Lower lobe of right lung (tissue), 2 donors: ENCODE data around the gene DIS3L2. TPM values are rescaled to one million over a fixed set of nuclear protein-coding genes. Genes with fewer than 3 reads are reported as not detected.
A peak's percentile ranks its signal among the peaks of the same experiment; 100 is the strongest.

Source experiments
- ATAC-seq, 2 donors: fragments of 200-7000 bp; cut with Tn5 transposase; one replicate each; pipeline ENCODE4 v1.9.1; 2020 to 2022; ENCODE audit warnings: mild to moderate bottlenecking in 2 of 2, moderate library complexity in 2 of 2
- DNase-seq: peaks from one replicate; pipeline ENCODE4 v3.0.0-alpha.2; 2020
- H3K27ac ChIP-seq: fragments of 200-600 bp; one replicate; pipeline ENCODE4 v1.8.0; 2022
- H3K27me3 ChIP-seq: fragments of 200-600 bp; one replicate; pipeline ENCODE4 v1.8.0; 2022; ENCODE audit warnings: low read depth
- H3K36me3 ChIP-seq: fragments of 200-600 bp; one replicate; pipeline ENCODE4 v1.8.0; 2022; ENCODE audit warnings: mild to moderate bottlenecking
- H3K4me1 ChIP-seq: fragments of 200-600 bp; one replicate; pipeline ENCODE4 v1.8.0; 2022
- H3K4me3 ChIP-seq: fragments of 200-600 bp; one replicate; pipeline ENCODE4 v1.8.0; 2022; ENCODE audit warnings: mild to moderate bottlenecking
- H3K9me3 ChIP-seq: fragments of 200-600 bp; one replicate; pipeline ENCODE4 v1.8.0; 2022
- intact Hi-C: fragments of 100-400 bp; cut with DNase I; formaldehyde crosslinking; loops from one replicate; pipeline ENCODE4 v1.11.0; 2022
- total RNA-seq: library from RNA; stranded (reverse); fragmentation: NEBNext Ultra II Directional; extraction: Animal tissue kit (Norgen Biotek cat#: 25700); gene quantifications from one replicate; pipeline ENCODE4 v1.2.1, GENCODE V29; 2021
- TF ChIP-seq, protein P1 (sequence below): fragments of 200-600 bp; IDR thresholded peaks from one replicate; pipeline ENCODE4 v1.8.0; 2022; ENCODE audit warnings: antibody characterized with exemption, mild to moderate bottlenecking
- donor health status: DM: no; HTN: yes; CAD: no; lungs with severe emphysema.

DIS3L2 gene
- total RNA-seq, 1 donor from 2014 or later = 34.4 TPM

DNA sequence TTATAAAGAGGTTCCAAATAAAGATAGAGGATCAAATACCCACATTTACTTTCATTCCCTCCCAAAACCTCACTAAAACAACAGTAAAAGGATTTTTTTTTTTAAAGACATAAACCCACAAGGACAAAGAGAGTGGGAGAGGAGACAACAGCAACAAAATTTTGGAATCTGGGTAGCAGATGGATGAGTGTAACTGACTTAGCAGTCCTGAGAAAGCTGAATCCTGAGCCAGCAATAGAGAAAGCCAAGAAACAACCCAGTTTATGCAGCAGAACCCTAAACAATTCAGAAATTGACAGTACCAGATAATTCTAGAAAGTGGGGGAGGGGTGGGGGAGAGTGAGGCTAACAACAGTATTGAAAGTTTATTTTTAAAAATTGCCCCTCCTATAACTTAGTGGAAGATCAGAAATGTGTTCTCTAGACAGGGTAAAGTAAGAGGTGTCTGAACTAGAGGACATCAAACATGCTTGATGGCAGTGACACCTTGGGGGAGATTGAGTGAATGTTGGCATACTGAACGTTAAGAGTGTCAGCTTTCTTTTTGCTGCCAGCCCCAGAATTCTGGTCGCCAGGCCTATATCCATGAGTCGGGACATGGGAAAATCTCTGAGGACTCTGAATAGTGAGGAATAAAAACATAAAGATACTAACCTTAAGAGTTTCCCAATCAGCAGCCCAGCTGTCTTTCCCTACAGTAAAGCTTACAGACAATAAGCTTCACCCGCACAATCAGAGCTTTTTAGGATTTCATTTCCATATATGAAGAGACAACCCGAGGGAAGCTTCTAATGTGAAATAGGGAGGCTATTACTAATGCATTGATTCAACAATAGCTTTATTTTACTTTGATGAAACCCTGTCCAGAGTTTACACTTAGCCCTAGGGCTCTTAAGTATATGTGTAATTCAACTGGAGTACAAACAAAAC lies 289.0 kb downstream of the DIS3L2 start:
- TF ChIP-seq, protein P1, sequence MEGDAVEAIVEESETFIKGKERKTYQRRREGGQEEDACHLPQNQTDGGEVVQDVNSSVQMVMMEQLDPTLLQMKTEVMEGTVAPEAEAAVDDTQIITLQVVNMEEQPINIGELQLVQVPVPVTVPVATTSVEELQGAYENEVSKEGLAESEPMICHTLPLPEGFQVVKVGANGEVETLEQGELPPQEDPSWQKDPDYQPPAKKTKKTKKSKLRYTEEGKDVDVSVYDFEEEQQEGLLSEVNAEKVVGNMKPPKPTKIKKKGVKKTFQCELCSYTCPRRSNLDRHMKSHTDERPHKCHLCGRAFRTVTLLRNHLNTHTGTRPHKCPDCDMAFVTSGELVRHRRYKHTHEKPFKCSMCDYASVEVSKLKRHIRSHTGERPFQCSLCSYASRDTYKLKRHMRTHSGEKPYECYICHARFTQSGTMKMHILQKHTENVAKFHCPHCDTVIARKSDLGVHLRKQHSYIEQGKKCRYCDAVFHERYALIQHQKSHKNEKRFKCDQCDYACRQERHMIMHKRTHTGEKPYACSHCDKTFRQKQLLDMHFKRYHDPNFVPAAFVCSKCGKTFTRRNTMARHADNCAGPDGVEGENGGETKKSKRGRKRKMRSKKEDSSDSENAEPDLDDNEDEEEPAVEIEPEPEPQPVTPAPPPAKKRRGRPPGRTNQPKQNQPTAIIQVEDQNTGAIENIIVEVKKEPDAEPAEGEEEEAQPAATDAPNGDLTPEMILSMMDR = no peak
- intact Hi-C loops = no loop called here
- ATAC-seq = no peak

DNA sequence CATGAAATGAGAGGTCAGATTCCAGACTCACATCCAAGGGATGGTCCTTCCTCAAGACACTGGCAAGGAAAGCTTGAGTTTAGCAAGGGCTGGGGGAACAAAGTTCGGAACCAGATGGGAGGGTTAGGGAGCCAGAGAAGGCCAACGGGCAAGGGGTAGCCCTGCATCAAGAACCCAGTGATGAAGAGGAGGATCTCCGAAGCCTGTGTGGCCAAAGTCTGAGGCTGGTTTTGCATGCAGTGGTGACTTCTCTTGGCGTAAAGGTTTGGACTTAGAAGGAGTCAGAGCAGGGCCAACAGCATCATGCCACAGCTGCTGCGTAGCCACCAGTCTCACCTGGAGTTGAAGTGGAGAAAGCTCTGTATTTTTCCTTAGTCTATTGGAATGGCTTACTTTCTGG lies 293.5 kb downstream of the DIS3L2 start:
- Histone ChIP-seq H3K36me3 (peaks cover 16% of the 10 kb centered on the region), H3K27me3 (no peaks in the 10 kb centered on the region), H3K4me3 (no peak overlapping the region), H3K9me3 (no peaks in the 10 kb centered on the region), H3K4me1 (peaks cover 4% of the 10 kb centered on the region), H3K27ac (no peak overlapping the region)
- TF ChIP-seq, protein P1 = no peak
- DNase-seq (no peak), ATAC-seq (no peak)
- intact Hi-C loops = no loop called here

More for the DNA sequence above, 289.0 kb downstream of the DIS3L2 start:
- Histone ChIP-seq H3K27ac (no peak overlapping the region), H3K27me3 (no peaks in the 10 kb centered on the region), H3K4me1 (no peaks in the 10 kb centered on the region), H3K36me3 (peaks cover 29% of the 10 kb centered on the region), H3K9me3 (no peaks in the 10 kb centered on the region), H3K4me3 (no peak overlapping the region)
- no peak for DNase-seq

DNA sequence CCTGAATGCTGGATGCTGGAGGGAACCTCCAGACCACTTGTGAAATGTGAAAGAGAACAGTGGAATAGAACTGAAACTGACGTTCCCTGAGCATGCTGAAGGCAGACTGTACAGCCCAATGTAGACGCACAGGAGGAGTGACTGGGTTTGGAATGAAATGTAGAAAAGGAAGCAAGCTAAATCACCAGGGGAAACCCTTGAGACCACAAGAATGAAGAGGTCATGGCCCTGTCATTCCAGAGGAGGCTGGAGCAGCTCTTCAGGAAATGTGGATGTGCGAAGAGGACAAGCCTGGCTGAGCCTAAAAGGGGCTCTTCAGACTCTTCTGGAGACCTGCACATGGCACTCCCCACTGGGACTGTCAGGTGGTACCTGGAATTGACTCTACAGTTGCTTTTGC lies 298.6 kb downstream of the DIS3L2 start:
- DNase-seq (no peak), ATAC-seq (peak; percentile 11 to 66)
- H3K9me3 ChIP-seq = no peaks in the 10 kb centered on the region
- peaks cover 33% of the 10 kb centered on the region for H3K36me3 ChIP-seq
- H3K27me3 ChIP-seq = no peaks in the 10 kb centered on the region
- TF ChIP-seq, protein P1 = no peak
- H3K4me1 ChIP-seq = peaks cover 9% of the 10 kb centered on the region
- intact Hi-C loops = no loop called here
- no peak overlapping the region for H3K27ac ChIP-seq
- H3K4me3 ChIP-seq = no peak overlapping the region

DNA sequence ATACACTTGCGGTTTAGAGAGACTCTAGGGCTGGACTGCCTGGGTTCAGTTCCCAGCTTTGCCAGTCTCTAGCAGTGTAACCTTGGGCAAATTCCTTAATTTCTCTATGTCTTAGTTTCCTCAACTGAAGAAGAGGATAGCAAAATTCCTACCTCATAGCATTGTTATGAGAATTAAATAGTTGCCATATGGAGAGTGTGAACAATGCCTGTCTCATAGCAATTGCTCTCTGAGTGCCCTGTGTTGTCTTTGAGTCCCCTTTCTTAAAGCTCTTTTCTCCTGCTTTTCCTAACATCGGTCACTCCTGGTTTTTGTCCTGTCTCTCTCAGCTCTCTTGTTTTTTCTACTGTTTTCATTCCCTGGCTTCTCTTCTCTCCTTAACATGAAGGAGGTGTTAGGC lies 300.3 kb downstream of the DIS3L2 start:
- Histone ChIP-seq H3K9me3 (no peaks in the 10 kb centered on the region), H3K4me3 (no peak overlapping the region), H3K27me3 (no peaks in the 10 kb centered on the region), H3K27ac (no peak overlapping the region), H3K36me3 (peaks cover 46% of the 10 kb centered on the region), H3K4me1 (peaks cover 9% of the 10 kb centered on the region)
- ATAC-seq = no peak
- intact Hi-C loops = no loop called here
- no peak for DNase-seq
- TF ChIP-seq, protein P1 = no peak

DNA sequence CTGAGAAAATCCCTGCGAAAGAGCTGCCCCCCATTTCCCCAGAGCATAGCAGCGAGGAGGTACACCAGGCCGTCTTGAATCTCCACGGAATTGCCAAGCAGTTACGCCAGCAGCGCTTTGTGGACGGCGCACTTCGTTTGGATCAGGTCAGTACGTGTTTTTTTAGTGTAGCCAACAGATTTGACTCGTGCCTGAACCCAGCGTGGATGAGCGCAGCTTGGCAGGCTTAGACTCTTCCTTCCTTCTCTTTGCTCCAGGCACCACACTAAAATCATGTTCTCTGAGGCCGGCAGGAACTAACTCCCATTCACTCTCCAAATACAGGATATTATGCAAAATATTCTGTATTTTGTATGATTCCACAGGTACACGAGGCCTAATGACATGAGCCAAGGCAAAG lies 301.8 kb downstream of the DIS3L2 start:
- peaks cover 50% of the 10 kb centered on the region for H3K36me3 ChIP-seq

More for the DNA sequence above, 301.8 kb downstream of the DIS3L2 start:
- H3K4me1 ChIP-seq = peaks cover 9% of the 10 kb centered on the region
- H3K27ac ChIP-seq = no peak overlapping the region
- no peaks in the 10 kb centered on the region for H3K27me3 ChIP-seq
- TF ChIP-seq, protein P1 = no peak
- no peak for DNase-seq
- no peak overlapping the region for H3K4me3 ChIP-seq
- ATAC-seq = no peak
- intact Hi-C loops = no loop called here
- no peaks in the 10 kb centered on the region for H3K9me3 ChIP-seq
